DOHH2 (cell line): ENCODE data around the gene COL23A1.

Source experiments
- H3F3A ChIP-seq: fragments of 200-600 bp; sonication (generic), shearing (Covaris generic); 2 replicates; pipeline ENCODE4 v1.6.0; 2016; ENCODE audit warnings: antibody characterized with exemption, mild to moderate bottlenecking; ENCODE audit not compliant: control insufficient read depth, insufficient read depth
- H3K27ac ChIP-seq: fragments of 200-600 bp; sonication (generic); 2 replicates; pipeline ENCODE4 v1.5.1; 2014; ENCODE audit warnings: low read depth, mild to moderate bottlenecking, low read length, moderate library complexity
- H3K27me3 ChIP-seq: fragments of 200-600 bp; sonication (generic); 2 replicates; pipeline ENCODE4 v1.6.1; 2014; ENCODE audit warnings: mild to moderate bottlenecking, low read length, mixed read lengths; ENCODE audit not compliant: control insufficient read depth
- H3K36me3 ChIP-seq: fragments of 200-600 bp; sonication (generic); 2 replicates; pipeline ENCODE4 v1.6.1; 2014; ENCODE audit warnings: mild to moderate bottlenecking, low read length, moderate library complexity, mixed read lengths; ENCODE audit not compliant: control insufficient read depth
- H3K4me1 ChIP-seq: fragments of 200-600 bp; sonication (generic); 2 replicates; pipeline ENCODE4 v1.6.1; 2014; ENCODE audit warnings: mild to moderate bottlenecking, low read length, mixed read lengths; ENCODE audit not compliant: control insufficient read depth
- H3K4me2 ChIP-seq: fragments of 200-600 bp; sonication (generic); 2 replicates; pipeline ENCODE4 v1.6.0; 2014; ENCODE audit warnings: mild to moderate bottlenecking, low read length, moderate library complexity
- H3K4me3 ChIP-seq: fragments of 200-600 bp; sonication (generic); 2 replicates; pipeline ENCODE4 v1.5.1; 2014; ENCODE audit warnings: mild to moderate bottlenecking, low read length, mixed read lengths
- H3K79me2 ChIP-seq: fragments of 200-600 bp; sonication (generic); 2 replicates; pipeline ENCODE4 v1.6.1; 2014; ENCODE audit warnings: mild to moderate bottlenecking, low read length, mixed read lengths; ENCODE audit not compliant: control insufficient read depth
- H3K9me2 ChIP-seq: fragments of 200-600 bp; sonication (generic); replicated peaks from 2 replicates; pipeline ENCODE4 v1.6.1; 2014; ENCODE audit warnings: mild to moderate bottlenecking, low read length, mixed read lengths; ENCODE audit not compliant: control insufficient read depth
- H3K9me3 ChIP-seq: fragments of 200-600 bp; sonication (generic); 2 replicates; pipeline ENCODE4 v1.6.1; 2014; ENCODE audit warnings: antibody characterized with exemption, low read length, mixed read lengths; ENCODE audit not compliant: control insufficient read depth, insufficient read depth
- H4K20me1 ChIP-seq: fragments of 200-600 bp; sonication (generic); 2 replicates; pipeline ENCODE4 v1.6.0; 2014; ENCODE audit warnings: low read depth, mild to moderate bottlenecking, antibody characterized with exemption, low read length, moderate library complexity; ENCODE audit not compliant: control insufficient read depth, insufficient read depth
- CTCF ChIP-seq: fragments of 200-600 bp; sonication (generic); IDR thresholded peaks from one replicate; pipeline ENCODE4 v1.5.1; 2014; ENCODE audit warnings: antibody characterized with exemption, mild to moderate bottlenecking, low read depth, low read length; ENCODE audit not compliant: poor library complexity, severe bottlenecking
- EZH2phosphoT487 ChIP-seq: fragments of 200-600 bp; sonication (generic); IDR thresholded peaks from 2 replicates; pipeline ENCODE4 v1.6.1; 2017; ENCODE audit warnings: borderline replicate concordance, mild to moderate bottlenecking, antibody characterized with exemption, low read length, moderate library complexity, mixed read lengths

Gene COL23A1

DNA sequence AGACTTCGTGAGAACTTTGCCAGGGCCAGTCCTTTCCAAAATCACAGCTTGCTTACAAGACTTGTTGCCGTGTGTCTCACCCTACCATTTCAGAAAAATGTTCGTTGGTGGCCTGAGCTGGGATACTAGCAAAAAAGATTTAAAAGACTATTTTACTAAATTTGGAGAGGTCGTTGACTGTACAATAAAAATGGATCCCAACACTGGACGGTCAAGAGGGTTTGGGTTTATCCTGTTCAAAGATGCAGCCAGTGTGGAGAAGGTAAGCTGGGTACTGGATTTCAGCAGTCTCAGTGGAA, 384.5 kb downstream of the COL23A1 start:
- Histone ChIP-seq H3K27ac (peak overlapping the region; percentile 71), H3K4me1 (peaks cover 26% of the 10 kb centered on the region), H3K9me3 (no peaks in the 10 kb centered on the region), H3K4me2 (peak overlapping the region; percentile 90), H3K27me3 (no peaks in the 10 kb centered on the region), H3K79me2 (peaks cover 70% of the 10 kb centered on the region), H3F3A (peaks cover 54% of the 10 kb centered on the region), H3K4me3 (peak overlapping the region; percentile 90), H3K9me2 (no peaks in the 10 kb centered on the region), H3K36me3 (peaks cover 60% of the 10 kb centered on the region), H4K20me1 (peaks cover 42% of the 10 kb centered on the region)
- TF ChIP-seq CTCF (no peak), EZH2phosphoT487 (no peak)

GRCh38 chr5:178204935-178205748, 385.1 kb downstream of the COL23A1 start:
- Histone ChIP-seq H3K9me2 (no peaks in the 10 kb centered on the region), H3K4me2 (peak overlapping the region; percentile 90), H3K9me3 (no peaks in the 10 kb centered on the region), H3F3A (peaks cover 48% of the 10 kb centered on the region), H3K4me1 (peaks cover 26% of the 10 kb centered on the region), H3K36me3 (peaks cover 55% of the 10 kb centered on the region), H3K79me2 (peaks cover 70% of the 10 kb centered on the region), H3K27me3 (no peaks in the 10 kb centered on the region), H3K27ac (peak overlapping the region; percentile 71), H3K4me3 (peak overlapping the region; percentile 90), H4K20me1 (peaks cover 42% of the 10 kb centered on the region)
- TF ChIP-seq CTCF (no peak), EZH2phosphoT487 (no peak)

- peaks cover 41% of the 10 kb centered on the region for H3F3A ChIP-seq
- peaks cover 64% of the 10 kb centered on the region for H3K79me2 ChIP-seq
- peak within 1 kb of the TSS; percentile 71 for H3K27ac ChIP-seq
- no peak for TF ChIP-seq EZH2phosphoT487
- TF ChIP-seq CTCF: no peak
- peaks cover 26% of the 10 kb centered on the region for H3K4me1 ChIP-seq
- H3K4me3 ChIP-seq: peak within 1 kb of the TSS; percentile 90
- H3K4me2 ChIP-seq: peak within 1 kb of the TSS; percentile 90
- H3K9me2 ChIP-seq: no peaks in the 10 kb centered on the region
- H4K20me1 ChIP-seq: peaks cover 39% of the 10 kb centered on the region
- peaks cover 47% of the 10 kb centered on the region for H3K36me3 ChIP-seq
- H3K9me3 ChIP-seq: no peaks in the 10 kb centered on the region
- H3K27me3 ChIP-seq: no peaks in the 10 kb centered on the region
Measured at GRCh38 chr5:178204182-178204934, 385.8 kb downstream of the COL23A1 start, which contains the start of gene HNRNPAB. HNRNPAB (plus strand) TSS chr5:178204533; CDS start chr5:178204838, 305 bp downstream.
